Prostate gland (tissue), 2 donors: ENCODE data around the gene MICAL3. TPM values are rescaled to one million over a fixed set of nuclear protein-coding genes. Genes with fewer than 3 reads are reported as not detected.

Experiments
- DNase-seq: peaks from one replicate; pipeline ENCODE4 v3.0.0-alpha.2; 2019; ENCODE audit warnings: low spot score
- H3K27ac ChIP-seq, 2 donors: fragments of 200-600 bp; sonication (generic); 2 replicates each; pipeline ENCODE4 v1.5.1; 2017 to 2019
- H3K27me3 ChIP-seq: fragments of 200-600 bp; sonication (generic); replicated peaks from 2 replicates; pipeline ENCODE4 v1.5.1; 2019; ENCODE audit not compliant: insufficient read depth
- H3K36me3 ChIP-seq, 2 donors: fragments of 200-600 bp; sonication (generic); 1 replicate in 1 of 2; 2 replicates in 1 of 2; pipeline versions ENCODE4 v1.5.1 to v1.8.1; 2017 to 2019
- H3K4me1 ChIP-seq: fragments of 200-600 bp; sonication (generic); replicated peaks from 2 replicates; pipeline ENCODE4 v1.5.1; 2019
- H3K4me3 ChIP-seq, 2 donors: fragments of 200-600 bp; sonication (generic); 2 replicates each; pipeline ENCODE4 v1.5.1; 2017 to 2019
- H3K9me3 ChIP-seq: fragments of 200-600 bp; sonication (generic); 2 replicates; pipeline ENCODE4 v1.5.1; 2017
- POLR2A ChIP-seq: fragments of 450-650 bp; IDR thresholded peaks from one replicate; pipeline ENCODE4 v1.6.1; 2016; ENCODE audit warnings: antibody characterized with exemption, mild to moderate bottlenecking
- POLR2AphosphoS5 ChIP-seq: sonication (generic); formaldehyde crosslinking; IDR thresholded peaks from one replicate; pipeline ENCODE4 v1.6.1; 2017; ENCODE audit warnings: antibody characterized with exemption
- WGBS: methylation state at CpG from one replicate; pipeline ENCODE4 v1.1.5; 2018; 5-methylcytosine and 5-hydroxymethylcytosine counted together
- intact Hi-C: fragments of 100-400 bp; cut with DNase I; formaldehyde crosslinking; loops from one replicate; pipeline ENCODE4 v1.14.2; 2022
- total RNA-seq, 2 donors: library from RNA; depleted of rRNA; stranded (reverse); fragments of >200 nt; gene quantifications; one replicate each; pipeline ENCODE4 v1.1.0, GENCODE V29; 2016
- TF ChIP-seq, protein P1 (sequence below), 4 experiments: fragments of 200-600 bp in 2 of 4; fragments of 450-650 bp in 2 of 4; sonication (generic) in 2 of 4; IDR thresholded peaks; 1 replicate in 3 of 4; 2 replicates in 1 of 4; pipeline ENCODE4 v1.5.1; 2016 to 2019; ENCODE audit warnings: antibody characterized with exemption in 4 of 4, mild to moderate bottlenecking in 2 of 4, moderate library complexity in 2 of 4

The MICAL3 gene
- total RNA-seq, 2 donors from 2014 or later, result 58.6 to 78.7 TPM

DNA sequence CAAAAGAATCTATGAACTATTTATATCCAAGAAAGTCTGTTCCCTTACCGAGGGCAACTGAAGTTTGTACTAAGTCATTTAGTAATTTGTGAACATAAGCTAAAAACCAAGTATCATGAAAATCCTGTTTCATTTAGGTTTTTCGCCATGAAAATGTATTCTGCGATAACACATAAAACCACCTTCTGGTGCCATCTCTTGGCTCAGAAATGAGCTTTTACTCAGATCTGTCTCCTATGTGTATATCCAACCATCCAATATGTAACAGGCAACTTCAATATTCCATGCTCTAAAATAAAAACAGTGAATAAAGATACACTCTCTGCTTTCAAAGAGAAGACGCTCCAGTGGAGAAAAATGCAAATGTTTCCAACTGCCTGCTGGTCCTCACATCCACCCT, 132.0 kb downstream of the MICAL3 start:
- no peak for DNase-seq
- Histone ChIP-seq H3K36me3 (no peaks in the 10 kb centered on the region), H3K27ac (peak overlapping the region; percentile 70 to 80), H3K27me3 (no peaks in the 10 kb centered on the region), H3K4me3 (no peak overlapping the region), H3K4me1 (peaks cover 2% of the 10 kb centered on the region), H3K9me3 (no peaks in the 10 kb centered on the region)
- TF ChIP-seq POLR2A (no peak), POLR2AphosphoS5 (no peak)
- TF ChIP-seq, protein P1, sequence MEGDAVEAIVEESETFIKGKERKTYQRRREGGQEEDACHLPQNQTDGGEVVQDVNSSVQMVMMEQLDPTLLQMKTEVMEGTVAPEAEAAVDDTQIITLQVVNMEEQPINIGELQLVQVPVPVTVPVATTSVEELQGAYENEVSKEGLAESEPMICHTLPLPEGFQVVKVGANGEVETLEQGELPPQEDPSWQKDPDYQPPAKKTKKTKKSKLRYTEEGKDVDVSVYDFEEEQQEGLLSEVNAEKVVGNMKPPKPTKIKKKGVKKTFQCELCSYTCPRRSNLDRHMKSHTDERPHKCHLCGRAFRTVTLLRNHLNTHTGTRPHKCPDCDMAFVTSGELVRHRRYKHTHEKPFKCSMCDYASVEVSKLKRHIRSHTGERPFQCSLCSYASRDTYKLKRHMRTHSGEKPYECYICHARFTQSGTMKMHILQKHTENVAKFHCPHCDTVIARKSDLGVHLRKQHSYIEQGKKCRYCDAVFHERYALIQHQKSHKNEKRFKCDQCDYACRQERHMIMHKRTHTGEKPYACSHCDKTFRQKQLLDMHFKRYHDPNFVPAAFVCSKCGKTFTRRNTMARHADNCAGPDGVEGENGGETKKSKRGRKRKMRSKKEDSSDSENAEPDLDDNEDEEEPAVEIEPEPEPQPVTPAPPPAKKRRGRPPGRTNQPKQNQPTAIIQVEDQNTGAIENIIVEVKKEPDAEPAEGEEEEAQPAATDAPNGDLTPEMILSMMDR (IDR thresholded peaks at IDR 0.05), result no peak
- intact Hi-C loops, result no loop called here
- 85% methylated on average over 4 of the region's 4 CpGs for WGBS

DNA sequence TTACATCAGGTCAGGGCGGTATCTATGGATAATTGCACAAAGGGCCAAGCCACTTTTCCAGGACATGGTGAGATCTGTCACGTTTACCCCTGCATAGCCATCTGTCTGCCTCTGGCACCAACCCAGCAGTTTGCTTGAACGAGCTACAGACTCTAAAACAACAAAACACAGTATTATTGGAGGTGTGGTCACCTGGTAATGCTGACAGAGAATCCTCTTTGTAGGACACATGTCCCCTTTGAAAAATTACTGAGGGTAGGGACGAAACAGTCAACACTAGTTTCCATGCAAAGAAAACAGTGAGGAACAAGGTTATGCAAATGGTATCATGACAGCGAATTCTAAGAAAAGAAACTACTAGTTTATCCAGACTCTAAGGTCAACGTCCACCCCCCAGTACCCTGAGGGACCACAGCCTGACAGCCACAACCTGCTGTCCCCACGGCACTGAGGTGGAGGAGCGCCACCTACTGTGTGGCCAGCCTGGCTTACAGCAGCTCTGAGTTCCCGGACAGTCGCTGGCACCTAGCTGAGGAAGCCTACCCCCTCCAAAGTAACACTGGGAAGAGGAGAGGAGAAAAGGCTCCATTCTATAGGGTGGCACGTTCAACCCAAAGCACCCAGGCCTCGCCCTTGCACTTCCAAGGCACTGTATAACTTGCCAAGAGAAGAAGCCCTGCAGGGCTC, 132.7 kb downstream of the MICAL3 start:
- DNase-seq, result peak; percentile 70
- intact Hi-C loops, result loop anchor here (1.0 kb wide), 1 partner anchor 61 kb away; no protein-coding TSS in a partner anchor
- TF ChIP-seq, protein P1 (IDR thresholded peaks at IDR 0.05), result peak in 3 of 4 experiments; percentile 25 to 48 (median 47)
- no peak for TF ChIP-seq POLR2A
- TF ChIP-seq POLR2AphosphoS5, result peak; percentile 76

GRCh38 chr22:17890892-17891291, 133.5 kb downstream of the MICAL3 start:
- intact Hi-C loops, result loop anchor here (1.0 kb wide), 1 partner anchor 61 kb away; no protein-coding TSS in a partner anchor

More for the DNA sequence above, 132.7 kb downstream of the MICAL3 start:
- Histone ChIP-seq H3K9me3 (no peaks in the 10 kb centered on the region), H3K4me1 (peaks cover under 1% of the 10 kb centered on the region), H3K27me3 (no peaks in the 10 kb centered on the region), H3K27ac (peak overlapping the region; percentile 70 to 80), H3K36me3 (no peaks in the 10 kb centered on the region), H3K4me3 (no peak overlapping the region)
- 49% methylated on average over 12 of the region's 12 CpGs for WGBS

GRCh38 chr22:17890245-17890671, 134.1 kb downstream of the MICAL3 start:
- no peak overlapping the region for H3K4me3 ChIP-seq
- no peaks in the 10 kb centered on the region for H3K27me3 ChIP-seq
- H3K4me1 ChIP-seq, result no peaks in the 10 kb centered on the region
- intact Hi-C loops, result no loop called here
- no peak for DNase-seq
- peaks cover 0 to 3% of the 10 kb centered on the region in 2 donors for H3K36me3 ChIP-seq
- H3K27ac ChIP-seq, result peak overlapping the region; percentile 37 to 80
- peak; percentile 33 for TF ChIP-seq POLR2AphosphoS5
- no peak for TF ChIP-seq POLR2A
- TF ChIP-seq, protein P1 (IDR thresholded peaks at IDR 0.05), result no peak
- H3K9me3 ChIP-seq, result no peaks in the 10 kb centered on the region
- WGBS, result 71% methylated on average over 4 of the region's 4 CpGs

More at GRCh38 chr22:17890892-17891291, 133.5 kb downstream of the MICAL3 start:
- no peaks in the 10 kb centered on the region for H3K4me1 ChIP-seq
- DNase-seq, result no peak
- peak overlapping the region; percentile 37 to 80 for H3K27ac ChIP-seq
- no peaks in the 10 kb centered on the region for H3K9me3 ChIP-seq
- TF ChIP-seq POLR2A, result no peak
- TF ChIP-seq, protein P1 (IDR thresholded peaks at IDR 0.05), result no peak
- no peak for TF ChIP-seq POLR2AphosphoS5
- no peaks in the 10 kb centered on the region for H3K27me3 ChIP-seq
- 50% methylated on average over 3 of the region's 3 CpGs for WGBS
- H3K36me3 ChIP-seq, result peaks cover 0 to under 1% of the 10 kb centered on the region in 2 donors
- H3K4me3 ChIP-seq, result no peak overlapping the region

GRCh38 chr22:17888855-17889254, 135.5 kb downstream of the MICAL3 start:
- Histone ChIP-seq H3K27ac (no peak overlapping the region), H3K9me3 (no peaks in the 10 kb centered on the region), H3K4me3 (no peak overlapping the region), H3K27me3 (no peaks in the 10 kb centered on the region), H3K36me3 (peaks cover 0 to 3% of the 10 kb centered on the region in 2 donors), H3K4me1 (no peaks in the 10 kb centered on the region)
- intact Hi-C loops, result loop anchor here (10.0 kb wide), 1 partner anchor 154 kb away; no protein-coding TSS in a partner anchor
- DNase-seq, result no peak
- no peak for TF ChIP-seq POLR2A
- TF ChIP-seq, protein P1 (IDR thresholded peaks at IDR 0.05), result no peak
- no peak for TF ChIP-seq POLR2AphosphoS5
- 60% methylated on average over 7 of the region's 7 CpGs for WGBS
